ENCODE results near the gene ARMC9. TPM values are rescaled to one million over a fixed set of nuclear protein-coding genes. Genes with fewer than 3 reads are reported as not detected.

Gene ARMC9
- total RNA-seq, result 0.73 TPM

- peaks cover 13% of the 10 kb centered on the region for H3K4me1 ChIP-seq (ENCODE audit: insufficient read depth, low read length)
- H3K4me3 ChIP-seq (ENCODE audit: low read length), result peak within 1 kb of the TSS; percentile 63
- no peaks in the 10 kb centered on the region for H3K9me3 ChIP-seq (ENCODE audit: low read depth, low read length)
- no peaks in the 10 kb centered on the region for H3K27me3 ChIP-seq (ENCODE audit: insufficient read depth, low read length)
These were observed at the start of gene ARMC9 for GRCh38 chr2:231198291-231199173. Gene ARMC9 (plus strand): TSS chr2:231198631. CDS start chr2:231206239, 7,608 bp downstream.

- Histone ChIP-seq H3K4me3 (ENCODE audit: low read length) (no peak overlapping the region), H3K9me3 (ENCODE audit: low read depth, low read length) (no peaks in the 10 kb centered on the region), H3K27me3 (ENCODE audit: insufficient read depth, low read length) (no peaks in the 10 kb centered on the region), H3K4me1 (ENCODE audit: insufficient read depth, low read length) (no peaks in the 10 kb centered on the region)
These were observed 45.5 kb upstream of the ARMC9 start for GRCh38 chr2:231152800-231153557.

DNA sequence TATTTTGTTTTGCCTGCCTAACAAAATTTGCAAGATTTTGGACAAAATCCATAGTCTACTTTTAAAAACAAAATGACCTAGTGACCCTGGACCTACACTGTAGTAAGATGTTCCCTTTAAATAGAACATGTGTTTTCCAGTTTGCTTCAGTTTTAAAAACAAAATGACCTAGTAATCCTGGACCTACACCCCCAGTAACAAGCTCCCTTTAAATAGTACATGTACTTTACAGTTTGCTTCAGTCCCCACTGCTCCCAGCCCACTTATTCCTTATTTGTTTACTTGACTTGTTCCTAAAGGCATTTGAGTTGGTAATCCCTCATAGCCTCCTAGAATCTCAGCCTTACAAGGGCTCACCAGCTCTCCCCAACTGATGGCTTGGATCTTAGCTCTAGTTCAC lies 39.1 kb upstream of the ARMC9 start:
- peaks cover 5% of the 10 kb centered on the region for H3K4me1 ChIP-seq (ENCODE audit: insufficient read depth, low read length)
- no peaks in the 10 kb centered on the region for H3K27me3 ChIP-seq (ENCODE audit: insufficient read depth, low read length)
- H3K9me3 ChIP-seq (ENCODE audit: low read depth, low read length), result no peaks in the 10 kb centered on the region
- H3K4me3 ChIP-seq (ENCODE audit: low read length), result no peak overlapping the region

- peaks cover 5% of the 10 kb centered on the region for H3K4me1 ChIP-seq (ENCODE audit: insufficient read depth, low read length)
- no peaks in the 10 kb centered on the region for H3K9me3 ChIP-seq (ENCODE audit: low read depth, low read length)
- no peak overlapping the region for H3K4me3 ChIP-seq (ENCODE audit: low read length)
- H3K27me3 ChIP-seq (ENCODE audit: insufficient read depth, low read length), result no peaks in the 10 kb centered on the region
These were observed 37.7 kb upstream of the ARMC9 start for GRCh38 chr2:231160701-231161100.

- Histone ChIP-seq H3K4me3 (ENCODE audit: low read length) (no peak overlapping the region), H3K9me3 (ENCODE audit: low read depth, low read length) (no peaks in the 10 kb centered on the region), H3K27me3 (ENCODE audit: insufficient read depth, low read length) (no peaks in the 10 kb centered on the region), H3K4me1 (ENCODE audit: insufficient read depth, low read length) (peaks cover 5% of the 10 kb centered on the region)
These were observed 37.1 kb upstream of the ARMC9 start for GRCh38 chr2:231161252-231161839.

GRCh38 chr2:231161877-231162329 lies 36.5 kb upstream of the ARMC9 start:
- Histone ChIP-seq H3K9me3 (ENCODE audit: low read depth, low read length) (no peaks in the 10 kb centered on the region), H3K4me3 (ENCODE audit: low read length) (no peak overlapping the region), H3K27me3 (ENCODE audit: insufficient read depth, low read length) (no peaks in the 10 kb centered on the region), H3K4me1 (ENCODE audit: insufficient read depth, low read length) (peaks cover 5% of the 10 kb centered on the region)

DNA sequence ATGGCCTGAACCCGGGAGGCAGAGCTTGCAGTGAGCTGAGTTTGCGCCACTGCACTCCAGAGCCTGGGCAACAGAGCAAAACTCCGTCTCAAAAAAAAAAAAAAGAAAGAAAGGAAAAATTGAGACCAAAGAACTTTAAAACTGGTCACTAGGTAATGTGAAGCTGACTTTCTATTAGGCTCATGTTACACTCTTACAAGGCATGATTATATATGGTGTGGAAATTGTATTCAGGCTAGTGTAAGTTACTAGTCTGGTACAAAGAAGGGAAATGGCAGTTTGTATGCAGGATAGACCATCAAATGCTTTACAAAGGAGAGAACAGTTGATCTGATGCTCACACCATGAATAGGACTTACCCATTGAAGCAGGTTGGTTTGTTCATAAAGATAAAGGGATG lies 35.4 kb upstream of the ARMC9 start:
- peaks cover 5% of the 10 kb centered on the region for H3K4me1 ChIP-seq (ENCODE audit: insufficient read depth, low read length)
- no peaks in the 10 kb centered on the region for H3K9me3 ChIP-seq (ENCODE audit: low read depth, low read length)
- H3K27me3 ChIP-seq (ENCODE audit: insufficient read depth, low read length), result no peaks in the 10 kb centered on the region
- no peak overlapping the region for H3K4me3 ChIP-seq (ENCODE audit: low read length)

DNA sequence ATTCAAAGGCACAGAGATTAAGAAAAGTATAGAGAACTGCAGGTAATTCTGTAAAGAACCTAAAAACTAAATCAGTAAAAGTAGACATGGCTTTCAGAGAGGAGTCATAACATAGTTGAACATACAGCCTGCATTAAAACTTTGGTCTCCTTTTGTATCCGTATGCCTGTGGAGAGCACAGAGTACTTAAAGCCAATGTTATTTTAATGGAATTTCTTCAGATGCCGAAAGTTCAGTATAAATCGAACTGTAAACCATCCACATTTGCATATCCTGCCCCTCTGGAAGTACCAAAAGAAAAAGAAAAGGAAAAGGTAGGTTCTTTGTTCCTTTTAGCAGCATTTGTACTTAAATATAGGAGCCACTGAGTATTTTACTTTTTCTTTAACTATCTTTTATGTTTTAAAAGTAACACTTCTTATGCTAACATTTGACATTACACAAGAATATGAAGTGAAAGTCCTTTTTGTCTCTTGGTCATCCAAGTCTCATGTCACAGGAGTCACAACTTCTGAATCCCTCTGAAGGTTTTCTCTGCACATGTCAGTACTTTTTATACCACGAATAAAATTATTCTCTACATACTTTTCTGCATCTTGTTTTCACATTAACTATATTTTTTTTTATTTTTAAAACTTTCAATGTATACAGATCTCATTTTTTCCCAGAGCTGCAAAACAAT lies 34.9 kb upstream of the ARMC9 start:
- Histone ChIP-seq H3K9me3 (ENCODE audit: low read depth, low read length) (no peaks in the 10 kb centered on the region), H3K4me1 (ENCODE audit: insufficient read depth, low read length) (peaks cover 5% of the 10 kb centered on the region), H3K27me3 (ENCODE audit: insufficient read depth, low read length) (no peaks in the 10 kb centered on the region), H3K4me3 (ENCODE audit: low read length) (no peak overlapping the region)

GRCh38 chr2:231167745-231168459 lies 30.5 kb upstream of the ARMC9 start:
- no peak overlapping the region for H3K4me3 ChIP-seq (ENCODE audit: low read length)

GRCh38 chr2:231168460-231169139 lies 29.8 kb upstream of the ARMC9 start:
- Histone ChIP-seq H3K4me1 (ENCODE audit: insufficient read depth, low read length) (no peaks in the 10 kb centered on the region), H3K4me3 (ENCODE audit: low read length) (no peak overlapping the region), H3K9me3 (ENCODE audit: low read depth, low read length) (no peaks in the 10 kb centered on the region), H3K27me3 (ENCODE audit: insufficient read depth, low read length) (no peaks in the 10 kb centered on the region)

More at GRCh38 chr2:231167745-231168459, 30.5 kb upstream of the ARMC9 start:
- no peaks in the 10 kb centered on the region for H3K27me3 ChIP-seq (ENCODE audit: insufficient read depth, low read length)
- no peaks in the 10 kb centered on the region for H3K4me1 ChIP-seq (ENCODE audit: insufficient read depth, low read length)
- no peaks in the 10 kb centered on the region for H3K9me3 ChIP-seq (ENCODE audit: low read depth, low read length)

GRCh38 chr2:231169488-231169887 lies 28.9 kb upstream of the ARMC9 start:
- Histone ChIP-seq H3K4me3 (ENCODE audit: low read length) (no peak overlapping the region), H3K9me3 (ENCODE audit: low read depth, low read length) (no peaks in the 10 kb centered on the region), H3K4me1 (ENCODE audit: insufficient read depth, low read length) (no peaks in the 10 kb centered on the region), H3K27me3 (ENCODE audit: insufficient read depth, low read length) (no peaks in the 10 kb centered on the region)

DNA sequence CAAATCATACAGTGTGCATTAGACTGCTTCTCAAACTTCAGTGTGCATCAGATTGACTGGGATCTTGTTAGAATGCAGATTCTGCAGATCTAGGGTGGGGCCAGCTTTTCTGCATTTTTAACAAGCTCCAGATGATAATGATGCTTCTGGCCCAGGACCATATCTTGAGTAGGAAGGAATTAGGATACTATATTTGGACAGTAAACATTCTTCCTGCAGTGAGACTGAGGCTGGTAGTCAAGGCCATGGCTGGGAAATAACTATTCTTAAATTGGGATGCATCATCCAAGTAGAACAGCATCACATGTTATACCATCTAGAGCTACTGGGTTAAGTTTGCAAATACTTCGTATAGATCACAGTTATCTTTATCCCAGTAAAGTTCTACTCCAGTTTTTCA lies 28.4 kb upstream of the ARMC9 start:
- H3K27me3 ChIP-seq (ENCODE audit: insufficient read depth, low read length), result no peaks in the 10 kb centered on the region
- H3K4me1 ChIP-seq (ENCODE audit: insufficient read depth, low read length), result no peaks in the 10 kb centered on the region
- no peaks in the 10 kb centered on the region for H3K9me3 ChIP-seq (ENCODE audit: low read depth, low read length)
- no peak overlapping the region for H3K4me3 ChIP-seq (ENCODE audit: low read length)

DNA sequence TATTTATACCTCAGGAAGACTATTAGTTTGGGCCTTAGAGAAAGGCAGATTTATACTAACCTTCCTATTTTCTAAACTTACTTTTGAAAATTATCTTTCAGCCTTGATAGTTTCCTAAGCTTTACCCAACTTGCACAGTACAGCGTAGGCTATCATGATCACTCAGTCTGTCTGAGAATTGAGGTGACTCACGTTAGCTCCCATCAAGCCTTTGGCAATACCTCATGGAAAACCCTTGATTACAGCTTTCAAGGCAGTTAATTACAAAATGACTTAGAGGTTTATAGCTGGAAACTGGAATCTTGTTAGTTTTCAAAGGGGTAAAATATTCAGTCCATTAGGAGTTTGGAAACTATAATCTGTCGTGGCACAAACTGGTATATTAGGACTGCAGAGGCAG lies 26.4 kb upstream of the ARMC9 start:
- no peaks in the 10 kb centered on the region for H3K4me1 ChIP-seq (ENCODE audit: insufficient read depth, low read length)
- no peak overlapping the region for H3K4me3 ChIP-seq (ENCODE audit: low read length)
- H3K9me3 ChIP-seq (ENCODE audit: low read depth, low read length), result no peaks in the 10 kb centered on the region
- H3K27me3 ChIP-seq (ENCODE audit: insufficient read depth, low read length), result no peaks in the 10 kb centered on the region

- Histone ChIP-seq H3K9me3 (ENCODE audit: low read depth, low read length) (no peaks in the 10 kb centered on the region), H3K4me3 (ENCODE audit: low read length) (no peak overlapping the region), H3K27me3 (ENCODE audit: insufficient read depth, low read length) (no peaks in the 10 kb centered on the region), H3K4me1 (ENCODE audit: insufficient read depth, low read length) (peaks cover 4% of the 10 kb centered on the region)
These were observed 24.2 kb upstream of the ARMC9 start for GRCh38 chr2:231174211-231174651.

All from mononuclear cell (primary cell).